ENCODE measurements around the gene DNAH14. TPM values are rescaled to one million over a fixed set of nuclear protein-coding genes. Genes with fewer than 3 reads are reported as not detected.

Gene DNAH14
- total and polyA plus RNA-seq, 10 of the 15 experiments (the other 5 are each of a cell fraction or from before 2014, with no cell fraction given) = 2.0 to 7.9 (median 4.8) TPM

DNA sequence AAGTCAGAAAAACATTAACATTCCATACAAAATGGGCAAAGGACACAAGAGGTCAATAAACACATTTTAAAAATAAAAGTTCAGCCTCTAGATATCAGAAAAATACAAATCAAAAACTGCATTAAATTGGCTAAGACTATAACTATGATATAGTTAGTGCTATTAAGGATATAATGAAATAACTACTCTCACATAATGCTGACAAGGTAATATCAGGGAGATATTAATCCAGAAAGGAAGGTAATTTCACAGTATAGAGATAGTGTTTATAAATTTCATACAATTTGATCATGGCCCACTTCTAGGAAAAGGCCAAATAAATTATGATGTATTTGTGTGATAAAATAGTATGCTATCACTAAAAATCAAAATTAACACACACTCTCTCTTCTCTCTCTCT lies 436.5 kb downstream of the DNAH14 start (continued):
- no peak for TF ChIP-seq IKZF2 (IDR thresholded peaks at IDR 0.05)
- TF ChIP-seq STAT1 (conservative IDR thresholded peaks at IDR 0.05) = no peak
- no peak for TF ChIP-seq STAT3 (IDR thresholded peaks at IDR 0.05; ENCODE audit: low read depth, low read length)
- TF ChIP-seq ZSCAN29 (IDR thresholded peaks at IDR 0.05) = no peak
- no peak for TF ChIP-seq RELA (IDR thresholded peaks at IDR 0.05; ENCODE audit: borderline replicate concordance, partially characterized antibody)
- TF ChIP-seq EZH2 (IDR thresholded peaks at IDR 0.05; ENCODE audit: borderline replicate concordance, control insufficient read depth, low read depth, low read length) = no peak
- TF ChIP-seq PAX8 (IDR thresholded peaks at IDR 0.05) = no peak
- no peak for TF ChIP-seq SMAD5 (IDR thresholded peaks at IDR 0.05; ENCODE audit: low read depth)
- no peak for TF ChIP-seq CREB1 (IDR thresholded peaks at IDR 0.05; ENCODE audit: low read depth)
- TF ChIP-seq MEF2A (IDR thresholded peaks at IDR 0.05; ENCODE audit: insufficient read depth, low read depth, low read length) = no peak
- TF ChIP-seq RFX5 (IDR thresholded peaks at IDR 0.05; ENCODE audit: low read depth, low read length) = no peak
- no peak for TF ChIP-seq SREBF2 (IDR thresholded peaks at IDR 0.05; ENCODE audit: low read length)

DNA sequence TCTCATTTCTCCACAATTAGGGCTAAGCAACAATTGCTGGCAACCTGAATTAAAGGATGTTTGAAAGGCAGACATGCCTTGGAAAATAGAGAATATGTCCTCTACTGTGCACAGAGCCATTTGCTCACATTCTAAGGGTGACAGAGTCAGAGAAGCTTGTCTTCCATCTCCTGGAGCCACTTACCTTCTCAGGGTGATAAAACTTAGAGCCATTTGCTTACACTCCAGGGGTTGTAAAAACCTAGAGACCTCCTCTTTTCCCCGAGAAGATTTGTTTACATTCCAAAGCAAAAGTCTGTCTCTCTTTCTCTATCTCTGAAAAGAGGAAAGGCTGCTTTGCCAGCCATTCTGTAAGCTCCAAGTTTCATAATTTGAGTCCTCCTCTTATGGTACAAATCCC lies 437.1 kb downstream of the DNAH14 start:
- 18% methylated on average over 1 of the region's 1 CpG for WGBS (ENCODE audit: insufficient coverage, insufficient replicate concordance, low lambda C conversion rate, missing lambda C conversion rate)
- H3K27ac ChIP-seq (ENCODE audit: control insufficient read depth, insufficient read depth) = no peak overlapping the region
- no peaks in the 10 kb centered on the region for H3K4me1 ChIP-seq (ENCODE audit: control insufficient read depth, insufficient read depth, low read length)
- ChIA-PET POLR2A (no interaction called here), CTCF (no interaction called here), RAD21 (ENCODE audit: unreplicated experiment) (no interaction called here), SMC1A (ENCODE audit: uncharacterized antibody, unreplicated experiment) (no interaction called here)
- TF ChIP-seq ZBED1 (IDR thresholded peaks at IDR 0.05; ENCODE audit: borderline replicate concordance) (no peak), SMAD1 (IDR thresholded peaks at IDR 0.05; ENCODE audit: low read depth, partially characterized antibody) (no peak), ESRRA (IDR thresholded peaks at IDR 0.05; ENCODE audit: low read length) (no peak), SMAD5 (IDR thresholded peaks at IDR 0.05; ENCODE audit: low read depth) (no peak), RELA (IDR thresholded peaks at IDR 0.05; ENCODE audit: borderline replicate concordance, partially characterized antibody) (no peak), MTA2 (IDR thresholded peaks at IDR 0.05; ENCODE audit: low read depth) (no peak), POU2F2 (IDR thresholded peaks at IDR 0.05; ENCODE audit: borderline replicate concordance, low read depth, low read length) (no peak), HDGF (IDR thresholded peaks at IDR 0.05) (no peak), ZNF622 (IDR thresholded peaks at IDR 0.05) (no peak), KDM1A (IDR thresholded peaks at IDR 0.05; ENCODE audit: borderline replicate concordance) (no peak), CBFB (IDR thresholded peaks at IDR 0.05; ENCODE audit: low read depth) (no peak), NFIC (IDR thresholded peaks at IDR 0.05; ENCODE audit: low read depth, low read length) (no peak), BRCA1 (IDR thresholded peaks at IDR 0.05; ENCODE audit: low read depth, low read length) (no peak)
- TF ChIP-seq, protein P1, sequence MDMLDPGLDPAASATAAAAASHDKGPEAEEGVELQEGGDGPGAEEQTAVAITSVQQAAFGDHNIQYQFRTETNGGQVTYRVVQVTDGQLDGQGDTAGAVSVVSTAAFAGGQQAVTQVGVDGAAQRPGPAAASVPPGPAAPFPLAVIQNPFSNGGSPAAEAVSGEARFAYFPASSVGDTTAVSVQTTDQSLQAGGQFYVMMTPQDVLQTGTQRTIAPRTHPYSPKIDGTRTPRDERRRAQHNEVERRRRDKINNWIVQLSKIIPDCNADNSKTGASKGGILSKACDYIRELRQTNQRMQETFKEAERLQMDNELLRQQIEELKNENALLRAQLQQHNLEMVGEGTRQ (IDR thresholded peaks at IDR 0.05; ENCODE audit: borderline replicate concordance, low read depth, low read length) = no peak
- TF ChIP-seq, protein P2, sequence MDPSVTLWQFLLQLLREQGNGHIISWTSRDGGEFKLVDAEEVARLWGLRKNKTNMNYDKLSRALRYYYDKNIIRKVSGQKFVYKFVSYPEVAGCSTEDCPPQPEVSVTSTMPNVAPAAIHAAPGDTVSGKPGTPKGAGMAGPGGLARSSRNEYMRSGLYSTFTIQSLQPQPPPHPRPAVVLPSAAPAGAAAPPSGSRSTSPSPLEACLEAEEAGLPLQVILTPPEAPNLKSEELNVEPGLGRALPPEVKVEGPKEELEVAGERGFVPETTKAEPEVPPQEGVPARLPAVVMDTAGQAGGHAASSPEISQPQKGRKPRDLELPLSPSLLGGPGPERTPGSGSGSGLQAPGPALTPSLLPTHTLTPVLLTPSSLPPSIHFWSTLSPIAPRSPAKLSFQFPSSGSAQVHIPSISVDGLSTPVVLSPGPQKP (IDR thresholded peaks at IDR 0.05; ENCODE audit: low read depth, low read length) = no peak
- ATAC-seq (no peak), FAIRE-seq (no peak), DNase-seq (ENCODE audit: low read depth, low spot score) (no peak)
- no peak overlapping the region for H3K9ac ChIP-seq (ENCODE audit: control insufficient read depth, insufficient read depth, low read length)
- H3K36me3 ChIP-seq (ENCODE audit: control insufficient read depth in 2 of 2, insufficient read depth in 2 of 2, low read length in 1 of 2) = no peaks in the 10 kb centered on the region
- no peaks in the 10 kb centered on the region for H3K9me3 ChIP-seq (replicated peaks; ENCODE audit: control insufficient read depth, insufficient read depth, low read length)
- no TSS peak for BruUV-seq (replicated peaks)
- no peaks in the 10 kb centered on the region for H3K79me2 ChIP-seq (ENCODE audit: control insufficient read depth, insufficient read depth, low read length)
- no peaks in the 10 kb centered on the region for H3K27me3 ChIP-seq (replicated peaks in 1 of 2; ENCODE audit: control insufficient read depth in 2 of 2, insufficient read depth in 2 of 2, low read length in 1 of 2)
- no peak overlapping the region for H3K4me2 ChIP-seq (ENCODE audit: control insufficient read depth, insufficient read depth)
- H2AFZ ChIP-seq (ENCODE audit: control insufficient read depth, low read depth, low read length) = no peak overlapping the region
- in situ Hi-C loops (cut with MboI) (no loop called here), intact Hi-C loops (cut with micrococcal nuclease; ENCODE audit: unreplicated experiment) (no loop called here)
- no peak overlapping the region for H3K4me3 ChIP-seq
- no peaks in the 10 kb centered on the region for H4K20me1 ChIP-seq (ENCODE audit: control insufficient read depth, insufficient read depth)

Data from GM12878 (cell line).